Tibial nerve (tissue), 4 donors: ENCODE results near the gene EBLN1. TPM values are rescaled to one million over a fixed set of nuclear protein-coding genes. Genes with fewer than 3 reads are reported as not detected.
"Not testable (repeated sequence)": the region's sequence is repeated elsewhere in the genome, so short reads cannot be mapped to it uniquely, and the experiment has no call there.

ENCODE experiments used
- DNase-seq, 2 donors: peaks; one replicate each; pipeline ENCODE4 v3.0.0-alpha.2; 2019; ENCODE audit warnings: low spot score in 2 of 2
- H3K27ac ChIP-seq, 4 donors: fragments of 200-600 bp; sonication (generic) in 3 of 4; one replicate each; pipeline ENCODE4 v1.5.1; 2017 to 2019; ENCODE audit warnings: mild to moderate bottlenecking in 1 of 4
- H3K27me3 ChIP-seq, 2 donors: fragments of 200-600 bp; sonication (generic) in 1 of 2; one replicate each; pipeline versions ENCODE4 v1.5.1 to v1.6.0; 2017 to 2019
- H3K36me3 ChIP-seq, 3 donors: fragments of 200-600 bp; sonication (generic); one replicate each; pipeline ENCODE4 v1.5.1; 2018 to 2019
- H3K4me1 ChIP-seq, 4 donors: fragments of 200-600 bp; sonication (generic) in 3 of 4; one replicate each; pipeline ENCODE4 v1.5.1; 2017 to 2019
- H3K4me3 ChIP-seq, 4 donors: fragments of 200-600 bp; sonication (generic) in 3 of 4; one replicate each; pipeline ENCODE4 v1.5.1; 2017 to 2019; ENCODE audit warnings: mild to moderate bottlenecking in 1 of 4, moderate library complexity in 1 of 4
- H3K9me3 ChIP-seq, 4 donors: fragments of 200-600 bp; sonication (generic) in 3 of 4; one replicate each; pipeline ENCODE4 v1.5.1; 2017 to 2019
- EP300 ChIP-seq, 2 donors: sonication (generic); formaldehyde crosslinking; IDR thresholded peaks; one replicate each; pipeline ENCODE4 v1.6.1; 2017; ENCODE audit warnings: antibody characterized with exemption in 2 of 2, mild to moderate bottlenecking in 1 of 2
- POLR2A ChIP-seq, 2 donors: fragments of 450-650 bp; IDR thresholded peaks; one replicate each; pipeline ENCODE4 v1.6.1; 2017; ENCODE audit warnings: antibody characterized with exemption in 2 of 2, mild to moderate bottlenecking in 2 of 2, moderate library complexity in 2 of 2
- WGBS, 2 donors: methylation state at CpG; one replicate each; pipeline ENCODE4 v1.1.5; 2018; 5-methylcytosine and 5-hydroxymethylcytosine counted together
- total RNA-seq, 4 donors: library from RNA; depleted of rRNA; stranded (reverse); fragments of >200 nt; gene quantifications; one replicate each; pipeline ENCODE4 v1.1.0, GENCODE V29; 2016
- TF ChIP-seq, protein P1 (sequence below), 5 experiments: fragments of 200-600 bp in 3 of 5; fragments of 450-650 bp in 2 of 5; sonication (generic) in 3 of 5; IDR thresholded peaks; one replicate each; pipeline ENCODE4 v1.5.1; 2016 to 2019; ENCODE audit warnings: antibody characterized with exemption in 5 of 5, mild to moderate bottlenecking in 3 of 5, moderate library complexity in 2 of 5

The EBLN1 gene
- total RNA-seq, 4 donors from 2014 or later, result not detected

DNA sequence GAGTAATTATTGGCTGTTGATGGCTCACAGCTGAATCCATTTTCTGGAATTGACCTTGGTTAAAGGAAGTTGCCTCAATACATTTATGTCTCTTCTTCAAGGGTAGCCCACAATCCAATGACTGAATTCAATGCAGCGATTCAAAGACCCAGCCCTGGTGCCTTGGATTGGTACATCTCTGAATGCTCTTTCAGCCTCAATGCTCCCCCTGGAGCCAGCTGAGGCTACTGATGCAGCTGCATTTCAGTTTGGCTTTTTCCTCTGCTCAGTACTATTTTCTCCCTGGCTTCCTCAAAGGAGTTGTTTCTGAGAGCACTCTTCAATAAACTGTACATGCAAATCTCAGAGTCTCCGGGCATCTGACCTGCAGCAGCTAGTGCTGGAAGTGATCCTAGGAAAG lies 633 bp upstream of the EBLN1 start:
- Histone ChIP-seq H3K36me3 (no peaks in the 10 kb centered on the region), H3K27ac (no peak overlapping the region), H3K9me3 (no peaks in the 10 kb centered on the region), H3K4me1 (no peaks in the 10 kb centered on the region), H3K27me3 (peaks cover 0 to 6% of the 10 kb centered on the region in 2 donors), H3K4me3 (no peak overlapping the region)
- WGBS, 2 donors, result 72% methylated on average over 2 of the region's 2 CpGs
- TF ChIP-seq POLR2A (IDR thresholded peaks at IDR 0.05), result no peak
- no peak for TF ChIP-seq EP300 (IDR thresholded peaks at IDR 0.05)
- TF ChIP-seq, protein P1, sequence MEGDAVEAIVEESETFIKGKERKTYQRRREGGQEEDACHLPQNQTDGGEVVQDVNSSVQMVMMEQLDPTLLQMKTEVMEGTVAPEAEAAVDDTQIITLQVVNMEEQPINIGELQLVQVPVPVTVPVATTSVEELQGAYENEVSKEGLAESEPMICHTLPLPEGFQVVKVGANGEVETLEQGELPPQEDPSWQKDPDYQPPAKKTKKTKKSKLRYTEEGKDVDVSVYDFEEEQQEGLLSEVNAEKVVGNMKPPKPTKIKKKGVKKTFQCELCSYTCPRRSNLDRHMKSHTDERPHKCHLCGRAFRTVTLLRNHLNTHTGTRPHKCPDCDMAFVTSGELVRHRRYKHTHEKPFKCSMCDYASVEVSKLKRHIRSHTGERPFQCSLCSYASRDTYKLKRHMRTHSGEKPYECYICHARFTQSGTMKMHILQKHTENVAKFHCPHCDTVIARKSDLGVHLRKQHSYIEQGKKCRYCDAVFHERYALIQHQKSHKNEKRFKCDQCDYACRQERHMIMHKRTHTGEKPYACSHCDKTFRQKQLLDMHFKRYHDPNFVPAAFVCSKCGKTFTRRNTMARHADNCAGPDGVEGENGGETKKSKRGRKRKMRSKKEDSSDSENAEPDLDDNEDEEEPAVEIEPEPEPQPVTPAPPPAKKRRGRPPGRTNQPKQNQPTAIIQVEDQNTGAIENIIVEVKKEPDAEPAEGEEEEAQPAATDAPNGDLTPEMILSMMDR (IDR thresholded peaks at IDR 0.05), result no peak
- DNase-seq, result no peak

DNA sequence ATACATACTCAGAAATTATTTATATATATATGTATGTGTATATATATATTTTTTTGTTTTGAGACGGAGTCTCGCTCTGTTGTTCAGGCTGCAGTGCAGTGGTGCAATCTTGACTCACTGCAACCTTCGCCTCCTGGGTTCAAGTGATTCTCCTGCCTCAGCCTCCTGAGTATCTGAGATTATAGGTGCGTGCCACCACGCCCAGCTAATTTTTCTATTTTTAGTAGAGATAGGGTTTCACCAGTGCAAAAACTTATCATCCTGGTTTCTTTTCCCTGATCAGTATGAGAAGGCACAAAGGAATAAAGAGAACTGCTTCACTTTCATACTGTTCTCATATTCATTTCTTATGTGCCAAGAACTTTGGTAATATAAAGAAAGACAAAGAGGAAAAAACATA lies 731 bp downstream of the EBLN1 start:
- H3K27ac ChIP-seq, H3K4me3 ChIP-seq, DNase-seq, H3K27me3 ChIP-seq, H3K9me3 ChIP-seq, H3K36me3 ChIP-seq, H3K4me1 ChIP-seq: not testable (repeated sequence)
- WGBS, 2 donors, result 92% methylated on average over 5 of the region's 5 CpGs

DNA sequence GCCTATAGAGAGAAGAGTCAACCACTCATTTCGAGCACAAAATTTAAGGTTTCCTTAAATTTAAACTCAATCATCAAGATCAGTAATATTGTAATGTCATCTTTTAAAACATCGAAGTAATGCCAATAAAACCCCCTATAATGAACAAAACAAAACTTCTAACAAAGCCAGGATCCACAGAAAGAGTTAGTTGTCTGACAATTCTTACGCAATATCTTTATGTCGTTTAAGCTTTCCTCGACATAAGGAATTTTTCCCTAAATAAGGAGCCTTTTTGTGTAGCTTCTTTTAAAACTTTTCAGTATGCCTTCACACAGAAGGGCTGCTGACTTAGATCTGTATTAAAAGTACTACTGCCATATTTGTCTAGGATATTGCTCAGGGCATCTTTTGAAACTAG lies 7.5 kb downstream of the EBLN1 start:
- WGBS, 2 donors, result 64 to 65% methylated on average over 5 of the region's 5 CpGs
- Histone ChIP-seq H3K36me3 (no peaks in the 10 kb centered on the region), H3K9me3 (no peaks in the 10 kb centered on the region), H3K4me1 (no peaks in the 10 kb centered on the region), H3K27ac (no peak overlapping the region), H3K4me3 (no peak overlapping the region), H3K27me3 (no peaks in the 10 kb centered on the region)
- TF ChIP-seq POLR2A (IDR thresholded peaks at IDR 0.05), result no peak
- TF ChIP-seq, protein P1 (IDR thresholded peaks at IDR 0.05), result no peak
- TF ChIP-seq EP300 (IDR thresholded peaks at IDR 0.05), result no peak
- no peak for DNase-seq

DNA sequence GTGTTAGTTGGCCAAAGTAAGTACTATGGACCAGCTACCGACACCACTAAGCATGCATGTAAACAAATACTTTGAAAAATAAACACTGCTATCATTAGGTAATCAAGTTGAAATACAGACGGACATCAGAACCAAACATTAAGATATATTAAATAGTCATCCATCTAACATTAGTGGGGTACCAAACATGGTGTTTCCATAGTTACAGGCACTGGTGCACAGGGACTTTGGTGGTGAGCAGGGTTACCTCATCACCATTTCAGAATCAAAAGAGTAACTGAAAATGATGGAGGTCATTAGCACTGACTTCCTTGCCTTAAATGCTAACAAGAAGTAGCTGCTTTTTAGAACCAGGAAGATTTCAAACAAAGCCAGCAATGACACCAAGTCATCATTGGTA lies 23.9 kb downstream of the EBLN1 start:
- no peak overlapping the region for H3K27ac ChIP-seq
- H3K27me3 ChIP-seq, result no peaks in the 10 kb centered on the region
- no peak for DNase-seq
- WGBS, 2 donors, result 66 to 83% methylated on average over 2 of the region's 2 CpGs
- no peaks in the 10 kb centered on the region for H3K36me3 ChIP-seq
- no peak for TF ChIP-seq POLR2A (IDR thresholded peaks at IDR 0.05)
- TF ChIP-seq, protein P1 (IDR thresholded peaks at IDR 0.05), result no peak
- TF ChIP-seq EP300 (IDR thresholded peaks at IDR 0.05), result no peak
- no peaks in the 10 kb centered on the region for H3K9me3 ChIP-seq
- no peak overlapping the region for H3K4me3 ChIP-seq
- no peaks in the 10 kb centered on the region for H3K4me1 ChIP-seq

DNA sequence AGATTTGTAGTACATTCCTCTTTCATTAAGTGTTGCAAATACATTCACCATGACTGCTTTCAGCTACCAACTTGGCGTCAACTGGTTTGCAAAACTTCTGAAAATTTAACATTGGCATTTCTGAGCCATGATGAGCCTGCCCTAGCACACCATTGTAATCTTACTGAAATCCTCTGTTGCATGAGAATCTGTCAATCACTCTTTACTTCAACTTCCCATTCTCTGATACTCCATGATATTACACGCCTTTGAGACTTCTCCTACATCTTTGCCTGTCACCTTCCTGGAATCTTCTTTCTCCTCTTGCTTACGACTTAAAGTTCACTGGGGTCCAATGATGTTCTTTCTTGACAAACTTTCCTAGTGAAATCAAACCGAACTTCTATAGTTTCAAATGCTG lies 32.2 kb downstream of the EBLN1 start:
- DNase-seq, result no peak
- no peaks in the 10 kb centered on the region for H3K36me3 ChIP-seq
- H3K4me3 ChIP-seq, result no peak overlapping the region
- 75 to 76% methylated on average over 4 of the region's 4 CpGs for WGBS, 2 donors
- no peaks in the 10 kb centered on the region for H3K4me1 ChIP-seq
- TF ChIP-seq, protein P1 (IDR thresholded peaks at IDR 0.05), result no peak
- TF ChIP-seq POLR2A (IDR thresholded peaks at IDR 0.05) (no peak), EP300 (IDR thresholded peaks at IDR 0.05) (no peak)
- no peak overlapping the region for H3K27ac ChIP-seq
- H3K27me3 ChIP-seq, result no peaks in the 10 kb centered on the region
- H3K9me3 ChIP-seq, result peaks cover 0 to 7% (median 0%) of the 10 kb centered on the region in 4 donors
